T-helper 2 cell (primary cell): ENCODE data around the gene INO80E.
"Not testable (repeated sequence)": the region's sequence is repeated elsewhere in the genome, so short reads cannot be mapped to it uniquely, and the experiment has no call there.

Experiments used
- DNase-seq, 5 experiments: peaks; one replicate each; pipeline versions ENCODE4 v3.0.0 to v3.0.0-alpha.2; 2012 to 2022
- total RNA-seq, 2 donors: gene quantifications; one replicate each; lab custom pipeline; 2026; lab: John Stamatoyannopoulos, UW

INO80E gene
- total RNA-seq: 56.1 to 80.4 reads per million in 2 donors

DNA sequence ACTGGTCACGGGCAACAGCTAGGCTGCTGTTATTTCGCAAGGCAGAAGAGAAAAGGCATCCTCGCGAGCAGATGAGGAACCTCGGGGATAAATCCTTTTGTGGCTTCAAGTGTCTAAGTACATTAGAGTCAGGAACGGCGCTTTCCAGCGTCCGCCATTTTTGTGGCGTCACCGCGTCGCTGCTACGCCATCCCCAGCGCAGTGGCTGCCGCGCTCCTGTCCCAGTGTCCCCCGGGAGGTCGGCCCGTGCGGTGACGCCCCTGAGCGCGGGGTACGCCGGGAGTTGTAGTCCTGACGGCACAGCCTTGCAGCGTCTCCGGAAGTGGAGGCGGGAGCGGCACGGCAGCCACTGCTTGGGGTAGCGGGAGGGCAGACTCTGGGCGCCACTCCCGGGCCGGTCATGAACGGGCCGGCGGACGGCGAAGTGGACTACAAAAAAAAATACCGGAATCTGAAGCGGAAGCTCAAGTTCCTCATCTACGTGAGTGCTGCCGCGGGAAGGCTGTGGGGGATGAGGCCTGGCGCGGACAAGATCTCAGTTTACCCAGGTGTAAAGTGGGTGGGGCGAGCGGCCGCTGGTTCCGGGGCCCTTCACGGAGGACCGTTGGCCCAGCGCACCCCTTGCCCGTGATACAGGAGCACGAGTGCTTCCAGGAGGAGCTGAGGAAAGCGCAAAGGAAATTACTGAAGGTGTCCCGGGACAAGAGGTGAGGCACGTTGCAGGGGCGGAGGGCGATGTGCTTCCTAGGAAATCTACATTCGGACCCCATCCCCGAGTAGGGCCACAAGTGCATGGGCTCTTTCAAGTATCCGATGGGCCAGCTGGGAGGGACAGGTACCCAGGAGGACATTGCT lies at the start of gene INO80E:
INO80E (plus strand) TSS at position 331 of the 855 bp plus-strand sequence; CDS start at position 401, 70 bp downstream.
- peak; percentile 97 to 100 (median 99) for DNase-seq

DNA sequence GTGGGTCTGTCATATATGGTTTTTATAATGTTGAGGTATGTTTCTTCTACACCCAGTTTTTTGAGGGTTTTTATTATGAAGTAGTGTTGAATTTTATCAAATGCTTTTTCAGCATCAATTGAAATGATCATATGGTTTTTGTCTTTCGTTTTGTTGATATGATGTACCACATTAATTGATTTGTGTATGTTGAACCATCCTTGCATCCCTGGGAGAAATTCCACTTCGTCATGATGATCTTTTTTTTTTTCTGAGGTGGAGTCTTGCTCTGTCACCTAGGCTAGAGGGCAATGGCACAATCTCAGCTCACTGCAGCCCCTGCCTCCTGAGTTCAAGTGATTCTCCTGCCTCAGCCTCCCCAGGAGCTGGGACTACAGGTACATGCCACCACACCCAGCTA lies 48.1 kb upstream of the INO80E start:
- no peak for DNase-seq

DNA sequence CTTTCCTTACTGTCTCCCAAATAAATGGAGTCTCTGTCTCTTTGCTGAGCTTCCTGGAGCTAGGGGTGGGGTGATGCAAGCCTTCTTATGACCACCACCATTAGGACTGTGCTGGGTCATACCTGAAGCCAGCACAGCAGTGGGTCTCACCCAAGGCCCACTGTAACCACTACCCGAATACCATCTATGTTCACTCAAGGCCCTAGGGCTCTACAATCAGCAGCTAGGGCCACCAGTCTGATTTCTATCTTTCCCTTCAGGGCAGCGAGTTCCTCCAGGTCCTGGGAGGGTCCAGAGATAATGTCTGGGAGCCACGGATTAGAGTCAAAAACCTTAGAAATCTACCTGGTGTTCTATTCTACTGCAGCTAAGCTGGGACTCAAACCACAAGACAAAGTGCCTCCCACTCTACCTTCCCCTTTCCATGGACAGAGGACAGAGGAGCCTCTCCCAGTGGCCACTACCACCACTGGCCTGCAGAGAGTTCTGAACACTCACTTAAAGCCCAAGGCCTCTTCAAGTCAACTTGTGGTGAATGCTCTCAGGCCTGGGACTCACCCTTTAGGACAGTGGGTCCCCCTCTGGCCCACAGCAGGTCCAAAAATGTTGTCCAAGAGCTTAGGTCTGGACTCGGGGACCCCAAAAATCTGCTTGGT lies 45.1 kb upstream of the INO80E start:
- no peak for DNase-seq

- no peak for DNase-seq
These were observed 44.2 kb upstream of the INO80E start for GRCh38 chr16:29951625-29952365.

GRCh38 chr16:29958756-29959155 lies 37.3 kb upstream of the INO80E start:
- DNase-seq: no peak

GRCh38 chr16:29959293-29959692 lies 36.7 kb upstream of the INO80E start:
- no peak for DNase-seq

- DNase-seq: not testable (repeated sequence)
These were observed 36.2 kb upstream of the INO80E start for GRCh38 chr16:29959821-29960220.

DNA sequence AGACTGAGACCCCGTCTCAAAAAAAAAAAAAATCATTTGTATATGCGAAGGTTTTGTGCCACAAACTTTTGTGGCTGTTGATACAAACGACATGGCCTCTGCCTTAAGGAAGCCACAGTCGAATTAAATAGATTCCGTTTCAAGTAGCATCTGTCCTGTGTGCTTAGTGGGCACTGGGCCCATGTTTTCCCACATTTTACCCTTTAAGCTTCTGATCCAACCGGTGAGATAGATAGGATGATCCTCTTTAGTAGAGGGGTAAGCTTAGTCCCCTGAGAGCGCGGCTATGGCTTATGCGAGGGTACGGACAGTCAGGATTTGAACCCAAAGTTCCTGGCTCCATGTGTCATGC lies 34.9 kb upstream of the INO80E start:
- no peak for DNase-seq

- DNase-seq: peak; percentile 88 to 93 (median 90)
These were observed 34.3 kb upstream of the INO80E start, which contains the start of gene TMEM219 for GRCh38 chr16:29961479-29962343. Gene TMEM219 (plus strand): TSS chr16:29962079. CDS start chr16:29963144, 1,065 bp downstream.

- DNase-seq: no peak
These were observed 33.6 kb upstream of the INO80E start for GRCh38 chr16:29962344-29962994.

DNA sequence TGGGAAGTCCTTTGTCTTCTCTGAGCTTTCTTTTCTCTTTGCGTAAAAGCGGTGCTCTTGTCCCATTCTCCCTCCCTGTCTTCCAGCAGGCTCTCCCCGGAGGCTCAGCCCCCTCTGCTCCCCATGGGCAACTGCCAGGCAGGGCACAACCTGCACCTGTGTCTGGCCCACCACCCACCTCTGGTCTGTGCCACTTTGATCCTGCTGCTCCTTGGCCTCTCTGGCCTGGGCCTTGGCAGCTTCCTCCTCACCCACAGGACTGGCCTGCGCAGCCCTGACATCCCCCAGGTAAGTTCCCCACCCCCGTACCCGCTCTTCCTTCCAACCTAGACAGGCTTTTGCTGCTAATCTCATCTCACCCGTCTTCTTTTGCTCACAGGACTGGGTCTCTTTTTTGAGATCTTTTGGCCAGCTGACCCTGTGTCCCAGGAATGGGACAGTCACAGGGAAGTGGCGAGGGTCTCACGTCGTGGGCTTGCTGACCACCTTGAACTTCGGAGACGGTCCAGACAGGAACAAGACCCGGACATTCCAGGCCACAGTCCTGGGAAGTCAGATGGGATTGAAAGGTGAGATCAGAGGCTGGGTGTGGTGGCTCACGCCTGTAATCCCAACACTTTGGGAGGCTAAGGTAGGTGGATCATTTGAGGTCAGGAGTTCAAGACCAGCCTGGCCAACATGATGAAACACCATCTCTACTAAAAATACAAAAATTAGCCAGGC lies 32.9 kb upstream of the INO80E start:
- no peak for DNase-seq

GRCh38 chr16:29968205-29968604 lies 27.8 kb upstream of the INO80E start:
- DNase-seq: no peak

DNA sequence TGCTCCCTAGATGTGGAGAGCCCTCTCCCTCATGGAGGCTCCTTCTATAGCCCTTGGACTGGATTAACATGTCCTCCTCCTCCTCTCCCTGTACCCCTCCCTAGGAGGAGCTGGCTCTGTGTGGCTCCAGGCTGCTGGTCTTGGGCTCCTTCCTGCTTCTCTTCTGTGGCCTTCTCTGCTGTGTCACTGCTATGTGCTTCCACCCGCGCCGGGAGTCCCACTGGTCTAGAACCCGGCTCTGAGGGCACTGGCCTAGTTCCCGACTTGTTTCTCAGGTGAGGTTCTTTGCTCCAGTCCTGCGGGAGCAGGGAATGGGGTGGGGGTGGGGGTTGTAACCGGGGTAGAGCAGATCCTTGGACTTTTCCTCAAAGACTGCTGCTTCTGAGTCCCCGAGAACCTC lies 24.7 kb upstream of the INO80E start:
- DNase-seq: no peak

DNA sequence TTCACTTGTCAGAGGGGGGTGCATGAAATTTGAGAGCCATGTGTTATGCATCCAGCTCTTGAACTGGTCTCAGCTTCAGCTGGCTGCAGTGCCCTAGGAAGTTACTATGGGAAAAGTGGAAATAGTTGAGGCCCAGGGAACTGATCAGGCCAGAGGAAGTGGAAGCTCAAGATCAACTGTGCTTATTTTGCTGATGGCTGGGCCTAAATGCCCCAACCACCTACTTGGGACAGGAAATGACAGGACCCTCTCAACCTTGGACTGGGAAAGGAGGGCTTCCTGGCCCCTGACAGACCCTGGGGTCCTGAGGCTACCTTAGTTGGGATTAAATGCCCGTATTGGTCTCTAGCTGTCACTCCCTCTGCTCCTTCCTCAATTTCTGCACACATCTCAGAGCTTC lies 23.5 kb upstream of the INO80E start:
- DNase-seq: no peak

- no peak for DNase-seq
These were observed 23.1 kb upstream of the INO80E start for GRCh38 chr16:29972992-29973383.

DNA sequence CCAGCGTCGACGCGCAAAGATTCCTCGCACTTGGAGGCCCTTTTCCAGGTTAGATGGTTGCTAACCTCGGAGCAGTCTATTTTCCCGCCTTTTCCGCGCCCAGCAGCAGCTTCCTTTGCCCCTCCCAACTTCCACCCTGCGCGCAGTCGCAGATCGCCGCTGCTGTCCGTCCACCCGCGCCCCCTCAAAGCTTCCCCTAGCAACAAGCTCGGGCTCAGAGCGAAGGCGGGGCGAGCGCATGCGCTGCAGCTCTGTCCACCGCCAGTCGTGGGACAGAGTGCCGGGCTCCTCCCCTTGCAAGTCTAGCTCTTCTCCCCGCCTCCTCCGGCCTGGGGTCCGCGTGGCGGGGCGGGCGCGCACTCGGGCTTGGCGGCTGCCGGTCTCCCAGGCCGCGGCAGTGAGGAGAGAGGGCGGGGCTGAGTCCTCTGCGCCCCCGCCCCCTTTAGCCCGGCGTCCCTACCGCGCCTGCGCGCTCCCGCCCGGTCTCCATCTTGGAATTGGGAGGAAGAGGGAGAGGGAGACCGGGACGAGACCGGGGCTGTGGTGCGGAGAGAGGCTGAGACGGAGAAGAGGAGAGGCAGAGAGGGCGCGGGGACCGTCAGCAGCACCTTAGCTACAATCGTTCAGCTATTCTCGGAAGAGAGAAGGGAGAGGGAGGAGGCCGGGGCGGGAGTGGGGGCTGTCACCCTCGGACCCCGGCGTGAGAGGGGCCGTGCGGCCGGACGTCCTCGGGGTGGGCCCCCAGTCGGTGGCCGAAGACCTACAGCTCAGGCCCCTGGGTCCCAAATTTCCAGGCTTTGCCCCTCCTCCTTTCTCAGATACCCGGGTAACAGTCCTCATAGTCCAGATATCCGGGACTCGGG lies 22.4 kb upstream of the INO80E start, which contains the start of gene TAOK2:
TAOK2 (plus strand) TSS at position 485 of the 863 bp plus-strand sequence. CDS start 3,905 bp downstream, outside the sequence.
- peak; percentile 83 to 97 (median 93) for DNase-seq

DNA sequence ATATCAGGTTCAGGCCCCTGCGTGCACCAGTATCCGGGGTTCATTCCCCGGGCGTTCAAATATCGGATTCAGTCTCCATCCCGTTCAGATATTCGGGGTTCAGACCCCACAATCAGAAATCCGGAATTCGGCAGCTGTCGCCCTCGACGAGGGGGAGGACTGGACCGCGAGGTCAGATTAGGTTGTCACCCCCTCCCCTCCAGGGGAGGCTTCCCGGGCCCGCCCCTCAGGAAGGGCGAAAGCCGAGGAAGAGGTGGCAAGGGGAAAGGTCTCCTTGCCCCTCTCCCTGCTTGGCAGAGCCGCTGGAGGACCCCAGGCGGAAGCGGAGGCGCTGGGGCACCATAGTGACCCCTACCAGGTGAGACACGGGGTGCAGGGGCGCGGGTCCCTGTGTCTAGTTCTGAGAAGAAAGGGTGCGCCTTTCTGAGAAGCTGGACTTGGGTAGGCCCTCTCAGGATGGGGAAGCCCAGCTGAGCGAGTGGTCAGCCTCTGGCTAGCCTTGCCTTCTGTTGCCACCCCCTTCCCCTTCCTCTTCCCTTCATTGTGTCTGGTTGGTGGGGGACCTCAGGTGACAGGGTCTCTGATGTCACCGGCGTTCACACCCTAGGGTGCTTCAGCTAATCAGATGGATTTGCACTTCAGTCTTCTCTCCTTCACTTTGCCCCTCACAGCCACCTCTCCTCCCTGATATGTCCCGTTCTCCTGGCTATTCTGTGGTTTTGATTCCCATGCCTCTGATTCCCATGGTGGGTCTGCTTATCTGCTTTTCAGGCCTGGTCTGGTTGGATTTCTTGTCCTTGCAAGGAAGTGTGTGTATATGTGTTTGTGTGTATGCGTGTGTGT lies 21.5 kb upstream of the INO80E start:
- DNase-seq: peak in 1 of 5 experiments; percentile 49

GRCh38 chr16:29975134-29975538 lies 20.9 kb upstream of the INO80E start:
- DNase-seq: peak in 1 of 5 experiments; percentile 25
